AG09319 (cell line): ENCODE data around the gene CCDC169.

Source experiments
- DNase-seq: peaks from one replicate; pipeline ENCODE4 v3.0.0-alpha.2; 2010; ENCODE audit warnings: low read depth; ENCODE audit errors: extremely low read depth
- CTCF ChIP-seq: IDR thresholded peaks from 2 replicates; pipeline ENCODE4 v1.5.1; 2011; ENCODE audit warnings: low read depth, mild to moderate bottlenecking, inconsistent platforms, low read length, moderate library complexity

CCDC169 gene

GRCh38 chr13:36224730-36225129 is 72.9 kb downstream of the CCDC169 start:
- TF ChIP-seq CTCF, result no peak
- no peak for DNase-seq

GRCh38 chr13:36219883-36220282 is 77.7 kb downstream of the CCDC169 start:
- TF ChIP-seq CTCF, result no peak
- DNase-seq, result no peak

GRCh38 chr13:36217456-36217855 is 80.2 kb downstream of the CCDC169 start:
- no peak for TF ChIP-seq CTCF
- no peak for DNase-seq

GRCh38 chr13:36214163-36214921 is 83.3 kb downstream of the CCDC169 start, which contains the start of gene SOHLH2:
TSS of gene SOHLH2 (minus strand) at chr13:36214556. CDS start at chr13:36214526, 30 bp downstream.
- no peak for TF ChIP-seq CTCF
- no peak for DNase-seq

GRCh38 chr13:36212789-36213188 is 84.8 kb downstream of the CCDC169 start:
- no peak for TF ChIP-seq CTCF
- DNase-seq, result no peak

- no peak for DNase-seq
- TF ChIP-seq CTCF, result no peak
Measured at GRCh38 chr13:36211567-36211966, 86.0 kb downstream of the CCDC169 start.

- DNase-seq, result no peak
- TF ChIP-seq CTCF, result no peak
Measured at GRCh38 chr13:36210738-36211137, 86.9 kb downstream of the CCDC169 start.
